Fibroblast of lung (primary cell): ENCODE data around the gene NKD2. TPM values are rescaled to one million over a fixed set of nuclear protein-coding genes. Genes with fewer than 3 reads are reported as not detected.

Experiments used
- DNase-seq, 2 donors: peaks; one replicate each; pipeline versions ENCODE4 v3.0.0 to v3.0.0-alpha.2; 2010; ENCODE audit warnings: low read depth in 2 of 2
- H2AFZ ChIP-seq: 2 replicates; pipeline ENCODE4 v1.5.1; 2012; ENCODE audit warnings: low read length, control low read depth, inconsistent platforms
- H3K27ac ChIP-seq: 2 replicates; pipeline ENCODE4 v1.5.1; 2011; ENCODE audit warnings: low read length, control low read depth; ENCODE audit not compliant: insufficient read depth
- H3K27me3 ChIP-seq: 2 replicates; pipeline ENCODE4 v1.5.1; 2011; ENCODE audit warnings: mild to moderate bottlenecking, low read length; ENCODE audit not compliant: control insufficient read depth, insufficient read depth
- H3K36me3 ChIP-seq: 2 replicates; pipeline ENCODE4 v1.5.1; 2011; ENCODE audit warnings: low read length; ENCODE audit not compliant: control insufficient read depth, insufficient read depth
- H3K4me1 ChIP-seq: 2 replicates; pipeline ENCODE4 v1.5.1; 2011; ENCODE audit warnings: low read length; ENCODE audit not compliant: control insufficient read depth, insufficient read depth; ENCODE audit errors: extremely low read depth
- H3K4me2 ChIP-seq: 2 replicates; pipeline ENCODE4 v1.5.1; 2011; ENCODE audit warnings: low read length, control low read depth; ENCODE audit not compliant: insufficient read depth; ENCODE audit errors: extremely low read depth
- H3K4me3 ChIP-seq, 4 experiments: fragments of 200-600 bp in 1 of 4; sonication (generic) in 1 of 4; replicated peaks in 1 of 4; 2 replicates each; pipeline ENCODE4 v1.5.1; 2011 to 2016; ENCODE audit warnings: low read length in 4 of 4, low read depth in 3 of 4, mild to moderate bottlenecking in 3 of 4, control low read depth in 2 of 4, inconsistent platforms in 1 of 4, mixed read lengths in 1 of 4; ENCODE audit not compliant: insufficient read depth in 1 of 4; ENCODE audit errors: control extremely low read depth in 1 of 4
- H3K79me2 ChIP-seq: 2 replicates; pipeline ENCODE4 v1.5.1; 2012; ENCODE audit warnings: mild to moderate bottlenecking, low read length, inconsistent platforms; ENCODE audit not compliant: control insufficient read depth, insufficient read depth
- H3K9ac ChIP-seq: 2 replicates; pipeline ENCODE4 v1.5.1; 2011; ENCODE audit warnings: mild to moderate bottlenecking, low read length, control low read depth; ENCODE audit not compliant: insufficient read depth
- H3K9me3 ChIP-seq: 2 replicates; pipeline ENCODE4 v1.5.1; 2012; ENCODE audit warnings: low read depth, low read length; ENCODE audit not compliant: control insufficient read depth, insufficient read depth
- H4K20me1 ChIP-seq: 2 replicates; pipeline ENCODE4 v1.5.1; 2011; ENCODE audit warnings: low read length; ENCODE audit not compliant: control insufficient read depth, insufficient read depth; ENCODE audit errors: extremely low read depth
- CTCF ChIP-seq, 2 donors: IDR thresholded peaks in 1 of 2; conservative IDR thresholded peaks in 1 of 2; 1 replicate in 1 of 2; 2 replicates in 1 of 2; pipeline ENCODE4 v1.5.1; 2011 to 2012; ENCODE audit warnings: low read length in 2 of 2, control low read depth in 1 of 2, inconsistent platforms in 1 of 2, low read depth in 1 of 2, mild to moderate bottlenecking in 1 of 2
- EZH2 ChIP-seq: IDR thresholded peaks from 2 replicates; pipeline ENCODE4 v1.5.1; 2012; ENCODE audit warnings: low read length, control low read depth, mild to moderate bottlenecking; ENCODE audit errors: missing control alignments
- polyA plus RNA-seq, 2 donors: library from polyadenylated mRNA; depleted of rRNA in 1 of 2; stranded (reverse) in 1 of 2; unstranded in 1 of 2; fragments of >200 nt; gene quantifications; 2 replicates each; pipeline ENCODE4 v1.2.1, GENCODE V29; 2011 to 2012; ENCODE audit warnings: missing spikeins in 1 of 2
- total RNA-seq: library from RNA; depleted of rRNA; stranded (reverse); fragments of >200 nt; gene quantifications from 2 replicates; pipeline ENCODE4 v1.2.1, GENCODE V29; 2014

The NKD2 gene
- total and polyA plus RNA-seq, 2 donors (not counting 1 experiment from before 2014, with no cell fraction given) = under 0.01 TPM; not detected in 1

- TF ChIP-seq EZH2 = no peak
- no peak for TF ChIP-seq CTCF (conservative IDR thresholded peaks at IDR 0.05 in 1 of 2, IDR thresholded peaks at IDR 0.05 in 1 of 2; ENCODE audit: low read depth in 1 of 2, low read length in 2 of 2)
- H2AFZ ChIP-seq = no peak overlapping the region
- H4K20me1 ChIP-seq = no peaks in the 10 kb centered on the region
- H3K4me1 ChIP-seq = no peaks in the 10 kb centered on the region
- no peak for DNase-seq
- no peaks in the 10 kb centered on the region for H3K36me3 ChIP-seq
- H3K27ac ChIP-seq = no peak overlapping the region
- no peak overlapping the region for H3K4me3 ChIP-seq
- no peaks in the 10 kb centered on the region for H3K79me2 ChIP-seq
- H3K27me3 ChIP-seq = no peaks in the 10 kb centered on the region
- H3K9ac ChIP-seq = no peak overlapping the region
- H3K4me2 ChIP-seq = no peak overlapping the region
- H3K9me3 ChIP-seq = no peaks in the 10 kb centered on the region
Measured at GRCh38 chr5:1042626-1043025, 34.0 kb downstream of the NKD2 start.

- Histone ChIP-seq H4K20me1 (no peaks in the 10 kb centered on the region), H3K9me3 (no peaks in the 10 kb centered on the region), H3K27me3 (no peaks in the 10 kb centered on the region), H3K27ac (no peak overlapping the region), H3K9ac (no peak overlapping the region), H3K79me2 (no peaks in the 10 kb centered on the region), H3K4me1 (no peaks in the 10 kb centered on the region), H3K4me3 (no peak overlapping the region), H3K4me2 (no peak overlapping the region), H2AFZ (no peak overlapping the region), H3K36me3 (no peaks in the 10 kb centered on the region)
- no peak for DNase-seq
- TF ChIP-seq CTCF (conservative IDR thresholded peaks at IDR 0.05 in 1 of 2, IDR thresholded peaks at IDR 0.05 in 1 of 2; ENCODE audit: low read depth in 1 of 2, low read length in 2 of 2) (no peak), EZH2 (no peak)
Measured at GRCh38 chr5:1043327-1043726, 34.7 kb downstream of the NKD2 start.

GRCh38 chr5:1044117-1044516, 35.5 kb downstream of the NKD2 start:
- DNase-seq = no peak
- no peaks in the 10 kb centered on the region for H3K4me1 ChIP-seq
- H3K9ac ChIP-seq = no peak overlapping the region
- no peaks in the 10 kb centered on the region for H3K79me2 ChIP-seq
- TF ChIP-seq EZH2 = no peak
- no peak for TF ChIP-seq CTCF (conservative IDR thresholded peaks at IDR 0.05 in 1 of 2, IDR thresholded peaks at IDR 0.05 in 1 of 2; ENCODE audit: low read depth in 1 of 2, low read length in 2 of 2)
- H3K9me3 ChIP-seq = no peaks in the 10 kb centered on the region
- no peak overlapping the region for H3K4me3 ChIP-seq
- no peaks in the 10 kb centered on the region for H3K27me3 ChIP-seq
- H3K36me3 ChIP-seq = no peaks in the 10 kb centered on the region
- H2AFZ ChIP-seq = no peak overlapping the region
- no peaks in the 10 kb centered on the region for H4K20me1 ChIP-seq
- H3K27ac ChIP-seq = no peak overlapping the region
- no peak overlapping the region for H3K4me2 ChIP-seq
